Activated T-cell treated with anti-CD3 and anti-CD28 coated beads, Interleukin-2, amount 50 U/mL, for 48 hours (primary cell): Measurements from ENCODE around the gene LRRN2.

Source experiments
- DNase-seq, 2 experiments: peaks; one replicate each; pipeline ENCODE4 v3.0.0-alpha.2; 2020

The LRRN2 gene

GRCh38 chr1:204598319-204598969 lies 87.1 kb downstream of the LRRN2 start:
- no peak for DNase-seq

GRCh38 chr1:204592246-204592948 lies 93.1 kb downstream of the LRRN2 start:
- no peak for DNase-seq

DNA sequence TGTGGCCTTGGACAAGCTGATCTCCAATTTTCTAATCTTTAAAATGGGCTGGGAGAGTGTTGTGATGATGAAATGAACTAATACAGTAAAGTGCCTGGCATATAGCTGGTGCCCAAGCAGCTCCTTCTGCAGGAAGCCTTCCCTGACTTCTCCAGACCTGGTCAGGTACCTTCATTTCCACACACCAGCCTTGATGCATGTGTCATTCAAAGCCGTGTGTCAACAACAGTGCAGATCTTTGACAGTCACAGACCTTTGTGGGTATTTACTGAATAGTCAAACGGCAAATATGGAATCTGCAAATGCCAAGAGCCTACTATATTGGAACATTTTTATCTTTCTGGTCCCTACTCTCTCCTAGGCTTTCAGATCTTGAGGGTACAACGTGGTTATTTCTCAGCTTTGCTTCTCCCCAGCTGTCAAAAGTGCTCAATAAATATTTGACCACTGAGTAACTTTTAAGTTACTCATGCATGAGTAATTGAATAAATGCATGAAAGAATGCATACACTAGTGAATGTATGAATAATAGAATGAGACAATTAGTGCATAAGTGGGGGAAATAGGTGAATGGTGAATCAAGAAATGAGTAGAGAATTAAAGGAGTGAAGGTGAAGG lies 94.0 kb downstream of the LRRN2 start:
- DNase-seq: no peak

- DNase-seq: no peak
Observed at GRCh38 chr1:204589409-204590038, 96.0 kb downstream of the LRRN2 start.

DNA sequence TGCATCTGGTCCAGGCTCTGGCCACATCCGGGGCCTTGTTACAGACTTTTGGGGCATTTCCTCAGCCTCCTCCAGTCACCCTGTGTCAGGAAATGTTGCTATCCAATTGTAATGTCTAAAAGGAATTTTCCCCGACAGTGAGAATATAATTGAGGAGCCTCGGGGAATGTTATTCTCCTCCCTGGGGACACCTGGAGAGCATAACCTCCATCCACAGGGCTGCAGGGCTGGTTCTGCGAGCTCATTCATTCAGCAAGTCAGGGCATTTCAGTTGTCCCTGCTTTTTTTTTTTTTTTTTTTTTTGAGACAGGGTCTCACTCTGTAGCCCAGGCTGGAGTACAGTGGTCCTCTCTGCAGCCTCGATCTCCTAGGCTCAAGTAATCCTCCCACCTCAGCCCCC lies 96.7 kb downstream of the LRRN2 start:
- DNase-seq: no peak

DNA sequence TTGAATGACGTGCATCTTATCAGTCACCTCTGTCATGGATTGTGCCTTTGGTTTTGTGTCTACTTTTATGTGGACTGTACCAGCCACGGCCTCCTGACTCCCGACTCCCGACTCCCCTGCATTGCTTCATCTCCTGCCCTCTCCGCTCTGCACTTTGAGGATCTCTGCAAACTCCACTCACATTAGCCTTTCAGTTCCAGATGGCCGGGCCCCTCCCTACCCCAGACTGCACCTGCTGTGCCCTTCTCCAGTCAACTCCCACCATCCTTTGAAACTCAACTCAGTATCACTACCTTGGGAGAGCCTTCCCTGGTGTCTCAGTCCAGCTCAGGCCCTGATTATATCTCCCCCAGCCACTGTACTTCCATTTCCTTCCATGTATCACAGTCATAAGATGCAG lies 97.9 kb downstream of the LRRN2 start:
- no peak for DNase-seq

DNA sequence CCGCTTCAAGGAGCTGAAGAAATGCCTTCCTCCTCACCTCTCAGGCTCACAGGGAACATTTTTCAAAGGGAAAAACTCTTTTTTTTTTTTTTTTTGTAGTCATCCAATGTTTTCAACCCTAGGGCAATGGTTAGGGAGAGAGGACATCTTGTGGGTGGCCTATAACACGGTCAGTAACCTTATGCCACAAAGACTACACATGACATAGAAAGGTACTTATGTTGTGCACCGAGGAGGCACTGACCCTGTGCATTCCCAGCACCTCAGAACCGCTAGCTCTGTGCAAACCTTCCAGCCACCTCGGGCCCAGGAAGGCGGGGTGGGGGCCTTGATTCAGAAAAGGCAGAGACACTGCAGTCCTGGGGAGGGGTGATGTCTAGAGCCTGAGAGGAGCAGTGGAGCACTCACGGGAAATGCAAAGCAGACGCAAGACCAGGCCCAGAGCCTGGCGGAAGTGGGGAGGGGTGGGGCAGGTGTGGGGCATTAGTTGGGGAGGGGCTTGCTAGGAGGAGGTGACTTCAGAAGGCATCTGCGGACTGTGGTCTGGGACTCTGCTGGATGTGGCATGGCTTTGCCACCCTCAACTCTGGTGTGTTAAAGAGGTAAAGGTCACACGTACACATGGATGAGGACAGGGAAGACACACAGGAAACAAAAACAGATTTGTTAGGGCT lies 100.7 kb downstream of the LRRN2 start:
- DNase-seq: no peak

- no peak for DNase-seq
Observed at GRCh38 chr1:204583909-204584632, 101.5 kb downstream of the LRRN2 start.

DNA sequence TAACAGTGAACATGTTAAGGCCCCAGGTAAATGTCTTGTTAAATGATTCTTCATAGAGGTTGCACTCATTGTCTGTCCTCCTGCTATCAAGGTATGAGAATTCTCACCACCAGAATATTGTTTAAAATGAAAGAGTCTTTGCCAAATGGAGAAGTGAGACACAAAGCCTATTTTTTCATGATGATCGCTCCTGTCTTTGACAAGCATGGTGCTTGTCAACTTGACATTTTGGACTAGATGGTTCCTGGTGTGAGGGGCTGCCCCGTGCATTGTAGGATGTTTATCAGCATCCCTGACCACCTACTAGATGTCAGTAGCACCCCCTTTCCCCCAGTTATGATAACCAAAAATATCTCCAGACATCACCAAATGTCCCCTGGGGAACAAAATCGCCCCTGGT lies 103.8 kb downstream of the LRRN2 start:
- DNase-seq: no peak

DNA sequence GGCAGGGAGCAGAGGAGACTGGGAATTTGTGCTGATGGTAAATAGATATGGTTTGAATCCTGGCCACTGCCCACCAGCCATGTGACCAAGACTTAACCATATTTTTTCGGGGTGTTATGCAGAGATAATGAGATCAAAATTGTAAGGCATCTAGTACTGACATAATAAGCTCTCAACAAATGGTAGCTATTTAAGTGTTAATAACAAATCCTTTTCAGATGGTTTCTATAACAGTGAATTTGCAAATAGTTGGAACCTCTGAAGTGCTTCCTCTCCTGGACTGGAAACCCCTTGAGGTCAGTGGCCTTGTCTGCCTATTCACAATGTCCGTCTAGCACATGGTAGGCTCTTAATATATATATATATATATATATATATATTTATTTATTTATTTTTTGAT lies 104.7 kb downstream of the LRRN2 start:
- no peak for DNase-seq

- DNase-seq: no peak
Observed at GRCh38 chr1:204579681-204580080, 105.9 kb downstream of the LRRN2 start.

DNA sequence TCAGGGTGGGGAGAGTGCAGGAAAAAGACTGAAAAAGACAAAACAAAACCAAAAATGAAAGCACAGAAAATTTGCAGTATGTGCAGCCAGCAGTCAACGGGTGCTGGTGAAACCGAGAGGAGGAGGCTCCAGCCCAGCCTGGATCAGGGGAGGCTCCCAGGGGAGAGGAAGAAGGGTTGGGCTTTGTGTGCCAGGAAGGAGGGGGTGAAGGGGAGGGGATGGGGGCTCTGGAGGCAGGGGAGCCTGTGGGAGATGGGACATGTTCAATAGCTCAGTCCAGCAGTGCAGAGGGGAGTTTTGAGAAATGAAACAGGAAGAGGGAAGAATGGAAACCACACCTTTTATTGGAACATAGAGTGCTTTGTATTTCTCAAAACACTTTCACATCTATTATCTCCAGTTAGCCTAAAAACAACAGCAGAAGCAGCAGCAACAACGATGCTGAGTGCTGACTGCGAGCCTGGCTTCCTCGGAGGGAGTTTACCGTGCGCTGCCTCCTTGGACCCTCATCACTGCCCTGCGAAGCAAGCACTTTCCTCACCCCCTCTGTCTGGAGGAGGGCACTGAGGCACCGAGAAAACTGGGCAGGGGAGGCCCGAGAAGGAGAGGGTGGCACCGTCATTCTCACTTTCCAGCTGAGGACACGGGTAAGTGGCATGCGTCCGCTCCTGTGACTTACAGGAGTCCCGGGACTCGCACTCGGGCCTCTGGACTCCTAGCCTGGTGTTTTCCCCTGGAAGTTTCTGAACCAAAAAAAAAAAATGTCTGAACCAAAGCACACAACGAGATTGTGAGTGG lies 106.5 kb downstream of the LRRN2 start:
- DNase-seq: peak; percentile 30 to 42

DNA sequence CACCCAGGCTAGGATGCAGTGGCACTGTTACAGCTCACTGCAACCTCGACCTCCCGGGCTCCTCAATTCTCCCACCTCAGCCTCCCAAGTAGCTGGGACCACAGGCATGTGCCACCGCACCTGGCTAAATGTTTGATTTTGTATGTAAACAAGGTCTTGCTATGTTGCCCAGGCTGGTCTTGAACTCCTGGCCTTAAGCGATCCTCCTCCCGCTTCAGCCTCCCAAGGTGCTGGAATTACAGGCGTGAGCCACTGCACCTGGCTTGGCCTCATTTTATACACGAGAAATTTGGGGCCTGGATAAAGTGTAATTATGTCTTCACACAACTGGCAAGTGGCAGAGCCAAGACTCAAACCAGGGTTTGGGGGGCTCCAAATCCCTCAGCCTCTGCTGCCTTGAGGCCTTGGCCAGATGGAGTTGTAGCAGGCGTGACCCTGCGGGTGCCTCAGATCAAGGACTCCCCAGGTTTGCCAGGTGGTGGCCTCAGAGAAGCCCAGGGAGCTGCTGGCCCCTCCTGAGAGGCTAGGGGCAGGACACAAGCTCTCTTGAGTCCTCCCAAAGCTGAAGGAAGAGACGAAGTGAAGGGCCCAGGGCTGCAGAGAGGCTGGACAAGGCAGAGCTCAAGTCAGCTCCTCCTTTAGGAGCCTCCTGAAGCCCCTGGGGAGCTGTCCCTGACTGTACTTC lies 107.6 kb downstream of the LRRN2 start:
- DNase-seq: no peak

- DNase-seq: no peak
Observed at GRCh38 chr1:204576422-204576821, 109.1 kb downstream of the LRRN2 start.

DNA sequence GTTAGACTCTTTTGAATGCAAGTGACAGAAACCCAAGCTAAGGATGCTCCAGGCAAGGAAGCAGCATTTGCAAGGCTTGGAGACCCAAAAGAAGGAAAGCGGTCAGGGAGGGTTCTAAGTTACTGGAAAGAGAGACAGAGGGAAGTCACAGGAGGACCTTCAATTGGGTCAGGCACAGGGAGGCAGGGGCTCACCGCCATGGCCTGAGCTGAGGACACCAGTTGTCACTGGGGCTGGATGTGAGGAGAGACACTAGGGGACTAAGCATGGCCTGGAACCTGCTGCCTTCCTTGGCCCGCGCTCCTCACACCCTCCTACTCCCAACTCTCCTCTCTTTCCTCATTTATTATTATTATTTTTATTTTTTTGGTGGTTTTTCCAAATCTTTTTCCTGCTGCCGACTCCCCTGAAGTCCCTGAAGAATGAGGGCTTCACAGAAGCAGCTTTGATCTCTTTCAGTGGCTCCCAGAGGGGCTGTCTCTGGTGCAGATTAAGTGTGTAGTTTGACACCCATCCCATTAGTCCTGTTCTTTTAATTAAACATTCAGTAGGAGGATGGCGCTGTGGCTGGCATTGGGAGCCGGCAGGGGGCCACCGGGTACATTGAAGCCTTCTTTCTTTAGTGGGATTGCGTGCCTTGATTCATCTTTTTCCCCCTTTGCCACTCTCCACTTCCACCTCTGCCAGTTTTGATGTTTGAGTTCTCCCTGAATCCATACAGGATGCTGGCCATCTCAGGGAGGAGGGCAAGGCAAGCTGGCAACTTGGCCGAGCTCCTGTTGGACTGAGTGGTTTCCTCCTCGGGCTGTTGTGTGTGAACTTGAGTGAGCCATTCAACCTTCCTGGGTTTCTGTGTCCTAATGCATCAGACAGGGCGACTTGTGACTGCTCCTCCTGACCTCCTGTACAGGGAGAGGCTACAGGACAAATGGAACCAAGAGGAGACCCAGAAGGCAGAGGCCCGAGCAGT lies 110.0 kb downstream of the LRRN2 start:
- no peak for DNase-seq

GRCh38 chr1:204574865-204575163 lies 110.7 kb downstream of the LRRN2 start:
- DNase-seq: no peak

GRCh38 chr1:204574016-204574864 lies 111.3 kb downstream of the LRRN2 start:
- no peak for DNase-seq

- DNase-seq: no peak
Observed at GRCh38 chr1:204572923-204573922, 112.3 kb downstream of the LRRN2 start.
